ENCODE data around the gene ADH7.

ADH7 gene

GRCh38 chr4:99468889-99469288, 33.7 kb upstream of the ADH7 start:
- no peaks in the 10 kb centered on the region for H3K9me3 ChIP-seq (ENCODE audit: control insufficient read depth, insufficient read depth, low read depth, low read length)
- no peak overlapping the region for H3K4me3 ChIP-seq (ENCODE audit: low read depth, low read length)
- ChIA-PET CTCF (interaction anchor here (0.6 kb wide), 1 partner anchor 8 kb away, joined by 3 read pairs; no protein-coding TSS in a partner anchor), POLR2A (no interaction called here)
- H3K27ac ChIP-seq (ENCODE audit: extremely low read depth, low read depth, low read length) = no peak overlapping the region
- no peaks in the 10 kb centered on the region for H3K4me1 ChIP-seq (ENCODE audit: control insufficient read depth, insufficient read depth, low read length)
- no peak for TF ChIP-seq OSR2 (tag by site-specific recombination; IDR thresholded peaks at IDR 0.05)
- TF ChIP-seq ZNF548 (tag by site-specific recombination; IDR thresholded peaks at IDR 0.05) = no peak
- H3K36me3 ChIP-seq (ENCODE audit: control insufficient read depth in 2 of 2, insufficient read depth in 1 of 2, low read length in 2 of 2) = no peaks in the 10 kb centered on the region

DNA sequence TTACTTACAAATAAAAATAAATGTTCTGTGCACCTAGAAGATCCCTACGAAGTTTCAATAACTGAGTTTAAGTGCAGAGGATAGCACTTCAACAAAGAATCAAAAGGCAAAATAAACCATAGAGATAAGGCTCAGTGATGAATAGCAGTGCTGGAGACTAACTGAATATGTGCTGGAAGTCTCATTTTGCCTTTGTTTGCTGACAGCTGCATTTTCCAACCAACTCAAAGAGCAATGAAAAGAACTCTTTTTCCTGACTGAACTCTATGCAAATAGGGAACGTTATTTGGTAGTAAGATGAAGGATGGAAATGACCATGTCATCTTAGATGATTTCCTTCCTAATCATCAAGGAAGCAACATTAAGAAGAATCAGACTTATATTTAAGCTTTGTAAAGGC, 32.7 kb upstream of the ADH7 start:
- ChIA-PET POLR2A (no interaction called here), CTCF (interaction anchor here (0.6 kb wide), 1 partner anchor 438 kb away, joined by 3 read pairs; no protein-coding TSS in a partner anchor)
- Histone ChIP-seq H3K4me3 (ENCODE audit: low read depth, low read length) (no peak overlapping the region), H3K9me3 (ENCODE audit: control insufficient read depth, insufficient read depth, low read depth, low read length) (no peaks in the 10 kb centered on the region), H3K4me1 (ENCODE audit: control insufficient read depth, insufficient read depth, low read length) (no peaks in the 10 kb centered on the region), H3K27ac (ENCODE audit: extremely low read depth, low read depth, low read length) (no peak overlapping the region), H3K36me3 (ENCODE audit: control insufficient read depth in 2 of 2, insufficient read depth in 1 of 2, low read length in 2 of 2) (no peaks in the 10 kb centered on the region)
- TF ChIP-seq, protein P1, sequence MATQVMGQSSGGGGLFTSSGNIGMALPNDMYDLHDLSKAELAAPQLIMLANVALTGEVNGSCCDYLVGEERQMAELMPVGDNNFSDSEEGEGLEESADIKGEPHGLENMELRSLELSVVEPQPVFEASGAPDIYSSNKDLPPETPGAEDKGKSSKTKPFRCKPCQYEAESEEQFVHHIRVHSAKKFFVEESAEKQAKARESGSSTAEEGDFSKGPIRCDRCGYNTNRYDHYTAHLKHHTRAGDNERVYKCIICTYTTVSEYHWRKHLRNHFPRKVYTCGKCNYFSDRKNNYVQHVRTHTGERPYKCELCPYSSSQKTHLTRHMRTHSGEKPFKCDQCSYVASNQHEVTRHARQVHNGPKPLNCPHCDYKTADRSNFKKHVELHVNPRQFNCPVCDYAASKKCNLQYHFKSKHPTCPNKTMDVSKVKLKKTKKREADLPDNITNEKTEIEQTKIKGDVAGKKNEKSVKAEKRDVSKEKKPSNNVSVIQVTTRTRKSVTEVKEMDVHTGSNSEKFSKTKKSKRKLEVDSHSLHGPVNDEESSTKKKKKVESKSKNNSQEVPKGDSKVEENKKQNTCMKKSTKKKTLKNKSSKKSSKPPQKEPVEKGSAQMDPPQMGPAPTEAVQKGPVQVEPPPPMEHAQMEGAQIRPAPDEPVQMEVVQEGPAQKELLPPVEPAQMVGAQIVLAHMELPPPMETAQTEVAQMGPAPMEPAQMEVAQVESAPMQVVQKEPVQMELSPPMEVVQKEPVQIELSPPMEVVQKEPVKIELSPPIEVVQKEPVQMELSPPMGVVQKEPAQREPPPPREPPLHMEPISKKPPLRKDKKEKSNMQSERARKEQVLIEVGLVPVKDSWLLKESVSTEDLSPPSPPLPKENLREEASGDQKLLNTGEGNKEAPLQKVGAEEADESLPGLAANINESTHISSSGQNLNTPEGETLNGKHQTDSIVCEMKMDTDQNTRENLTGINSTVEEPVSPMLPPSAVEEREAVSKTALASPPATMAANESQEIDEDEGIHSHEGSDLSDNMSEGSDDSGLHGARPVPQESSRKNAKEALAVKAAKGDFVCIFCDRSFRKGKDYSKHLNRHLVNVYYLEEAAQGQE (tag by site-specific recombination; IDR thresholded peaks at IDR 0.05) = no peak
- TF ChIP-seq ZNF654 (tag by site-specific recombination; IDR thresholded peaks at IDR 0.05; ENCODE audit: low read depth) (no peak), ZNF791 (tag by site-specific recombination; IDR thresholded peaks at IDR 0.05) (no peak), ZNF600 (tag by site-specific recombination; IDR thresholded peaks at IDR 0.05) (no peak), MYNN (tag by site-specific recombination; IDR thresholded peaks at IDR 0.05; ENCODE audit: borderline replicate concordance) (no peak), EGR2 (tag by site-specific recombination; IDR thresholded peaks at IDR 0.05; ENCODE audit: low read depth) (no peak), ZNF548 (tag by site-specific recombination; IDR thresholded peaks at IDR 0.05) (no peak), ZNF664 (tag by site-specific recombination; IDR thresholded peaks at IDR 0.05) (no peak), ZNF560 (tag by site-specific recombination; IDR thresholded peaks at IDR 0.05; ENCODE audit: borderline replicate concordance) (no peak), ZNF529 (tag by site-specific recombination; IDR thresholded peaks at IDR 0.05; ENCODE audit: insufficient replicate concordance) (no peak), OVOL3 (tag by site-specific recombination; IDR thresholded peaks at IDR 0.05) (no peak), ZNF169 (tag by site-specific recombination; IDR thresholded peaks at IDR 0.05) (no peak), ZNF324 (tag by site-specific recombination; IDR thresholded peaks at IDR 0.05) (no peak), SCRT1 (tag by site-specific recombination; IDR thresholded peaks at IDR 0.05; ENCODE audit: borderline replicate concordance) (no peak), ZNF211 (tag by site-specific recombination; IDR thresholded peaks at IDR 0.05; ENCODE audit: low read depth) (no peak), ATF2 (tag by site-specific recombination; IDR thresholded peaks at IDR 0.05; ENCODE audit: low read depth) (no peak), ZBTB8A (tag by site-specific recombination; IDR thresholded peaks at IDR 0.05) (no peak)
- TF ChIP-seq, protein P2, sequence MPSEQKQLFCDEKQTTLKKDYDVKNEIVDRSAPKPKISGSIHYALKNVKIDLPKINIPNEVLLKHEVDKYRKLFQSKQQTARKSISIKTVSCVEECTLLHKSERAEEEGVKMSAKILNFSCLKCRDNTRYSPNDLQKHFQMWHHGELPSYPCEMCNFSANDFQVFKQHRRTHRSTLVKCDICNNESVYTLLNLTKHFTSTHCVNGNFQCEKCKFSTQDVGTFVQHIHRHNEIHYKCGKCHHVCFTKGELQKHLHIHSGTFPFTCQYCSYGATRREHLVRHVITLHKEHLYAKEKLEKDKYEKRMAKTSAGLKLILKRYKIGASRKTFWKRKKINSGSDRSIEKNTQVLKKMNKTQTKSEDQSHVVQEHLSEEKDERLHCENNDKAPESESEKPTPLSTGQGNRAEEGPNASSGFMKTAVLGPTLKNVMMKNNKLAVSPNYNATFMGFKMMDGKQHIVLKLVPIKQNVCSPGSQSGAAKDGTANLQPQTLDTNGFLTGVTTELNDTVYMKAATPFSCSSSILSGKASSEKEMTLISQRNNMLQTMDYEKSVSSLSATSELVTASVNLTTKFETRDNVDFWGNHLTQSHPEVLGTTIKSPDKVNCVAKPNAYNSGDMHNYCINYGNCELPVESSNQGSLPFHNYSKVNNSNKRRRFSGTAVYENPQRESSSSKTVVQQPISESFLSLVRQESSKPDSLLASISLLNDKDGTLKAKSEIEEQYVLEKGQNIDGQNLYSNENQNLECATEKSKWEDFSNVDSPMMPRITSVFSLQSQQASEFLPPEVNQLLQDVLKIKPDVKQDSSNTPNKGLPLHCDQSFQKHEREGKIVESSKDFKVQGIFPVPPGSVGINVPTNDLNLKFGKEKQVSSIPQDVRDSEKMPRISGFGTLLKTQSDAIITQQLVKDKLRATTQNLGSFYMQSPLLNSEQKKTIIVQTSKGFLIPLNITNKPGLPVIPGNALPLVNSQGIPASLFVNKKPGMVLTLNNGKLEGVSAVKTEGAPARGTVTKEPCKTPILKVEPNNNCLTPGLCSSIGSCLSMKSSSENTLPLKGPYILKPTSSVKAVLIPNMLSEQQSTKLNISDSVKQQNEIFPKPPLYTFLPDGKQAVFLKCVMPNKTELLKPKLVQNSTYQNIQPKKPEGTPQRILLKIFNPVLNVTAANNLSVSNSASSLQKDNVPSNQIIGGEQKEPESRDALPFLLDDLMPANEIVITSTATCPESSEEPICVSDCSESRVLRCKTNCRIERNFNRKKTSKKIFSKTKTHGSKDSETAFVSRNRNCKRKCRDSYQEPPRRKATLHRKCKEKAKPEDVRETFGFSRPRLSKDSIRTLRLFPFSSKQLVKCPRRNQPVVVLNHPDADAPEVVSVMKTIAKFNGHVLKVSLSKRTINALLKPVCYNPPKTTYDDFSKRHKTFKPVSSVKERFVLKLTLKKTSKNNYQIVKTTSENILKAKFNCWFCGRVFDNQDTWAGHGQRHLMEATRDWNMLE (tag by site-specific recombination; conservative IDR thresholded peaks at IDR 0.05; ENCODE audit: low read depth) = no peak
- TF ChIP-seq, protein P3, sequence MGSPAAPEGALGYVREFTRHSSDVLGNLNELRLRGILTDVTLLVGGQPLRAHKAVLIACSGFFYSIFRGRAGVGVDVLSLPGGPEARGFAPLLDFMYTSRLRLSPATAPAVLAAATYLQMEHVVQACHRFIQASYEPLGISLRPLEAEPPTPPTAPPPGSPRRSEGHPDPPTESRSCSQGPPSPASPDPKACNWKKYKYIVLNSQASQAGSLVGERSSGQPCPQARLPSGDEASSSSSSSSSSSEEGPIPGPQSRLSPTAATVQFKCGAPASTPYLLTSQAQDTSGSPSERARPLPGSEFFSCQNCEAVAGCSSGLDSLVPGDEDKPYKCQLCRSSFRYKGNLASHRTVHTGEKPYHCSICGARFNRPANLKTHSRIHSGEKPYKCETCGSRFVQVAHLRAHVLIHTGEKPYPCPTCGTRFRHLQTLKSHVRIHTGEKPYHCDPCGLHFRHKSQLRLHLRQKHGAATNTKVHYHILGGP (tag by site-specific recombination; IDR thresholded peaks at IDR 0.05) = no peak
- TF ChIP-seq, protein P4, sequence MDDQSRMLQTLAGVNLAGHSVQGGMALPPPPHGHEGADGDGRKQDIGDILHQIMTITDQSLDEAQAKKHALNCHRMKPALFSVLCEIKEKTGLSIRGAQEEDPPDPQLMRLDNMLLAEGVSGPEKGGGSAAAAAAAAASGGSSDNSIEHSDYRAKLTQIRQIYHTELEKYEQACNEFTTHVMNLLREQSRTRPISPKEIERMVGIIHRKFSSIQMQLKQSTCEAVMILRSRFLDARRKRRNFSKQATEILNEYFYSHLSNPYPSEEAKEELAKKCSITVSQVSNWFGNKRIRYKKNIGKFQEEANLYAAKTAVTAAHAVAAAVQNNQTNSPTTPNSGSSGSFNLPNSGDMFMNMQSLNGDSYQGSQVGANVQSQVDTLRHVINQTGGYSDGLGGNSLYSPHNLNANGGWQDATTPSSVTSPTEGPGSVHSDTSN (CRISPR knock-in tag; IDR thresholded peaks at IDR 0.05) = no peak
